ENCODE results near the gene KCTD19. TPM values are rescaled to one million over a fixed set of nuclear protein-coding genes. Genes with fewer than 3 reads are reported as not detected.

The KCTD19 gene
- total RNA-seq, 1 donor from 2014 or later: under 0.01 TPM

DNA sequence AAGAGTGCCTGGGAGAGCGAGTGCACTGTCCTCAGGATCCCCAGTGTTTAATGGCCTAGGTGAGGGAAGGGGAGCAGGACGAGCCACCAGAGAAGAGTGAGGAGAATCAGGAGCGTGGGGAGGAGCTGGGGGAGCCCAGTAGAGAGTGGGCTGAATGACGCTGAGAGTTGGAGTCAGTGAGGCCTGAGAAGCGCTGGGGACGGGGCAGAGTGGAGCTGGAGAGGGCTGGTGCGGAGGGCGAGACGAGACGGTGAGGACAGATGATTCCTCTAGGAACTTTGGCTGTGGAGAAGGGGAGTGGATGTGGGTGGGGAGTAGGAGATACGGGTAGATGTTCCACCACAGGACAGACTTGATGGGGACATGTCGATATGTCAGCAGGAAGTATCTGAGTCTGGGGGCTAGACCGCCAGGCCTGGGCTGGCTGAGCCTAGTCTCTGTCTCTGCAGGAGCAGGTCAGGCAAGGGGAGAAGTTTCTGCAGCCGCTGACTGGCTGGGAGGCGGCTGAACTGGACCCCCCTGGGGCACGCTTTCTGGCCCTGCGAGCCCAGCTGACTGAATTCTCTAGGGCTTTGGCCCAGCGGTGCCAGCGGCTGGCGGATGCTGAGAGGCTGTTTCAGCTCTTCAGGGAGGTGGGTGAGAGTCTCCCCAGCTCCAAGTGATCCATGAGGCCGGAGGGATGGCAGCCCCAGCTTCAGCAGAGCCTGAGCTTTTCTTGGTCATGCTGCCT is 42.5 kb downstream of the KCTD19 start:
- no peak for DNase-seq (ENCODE audit: low read depth in 2 of 2)

DNA sequence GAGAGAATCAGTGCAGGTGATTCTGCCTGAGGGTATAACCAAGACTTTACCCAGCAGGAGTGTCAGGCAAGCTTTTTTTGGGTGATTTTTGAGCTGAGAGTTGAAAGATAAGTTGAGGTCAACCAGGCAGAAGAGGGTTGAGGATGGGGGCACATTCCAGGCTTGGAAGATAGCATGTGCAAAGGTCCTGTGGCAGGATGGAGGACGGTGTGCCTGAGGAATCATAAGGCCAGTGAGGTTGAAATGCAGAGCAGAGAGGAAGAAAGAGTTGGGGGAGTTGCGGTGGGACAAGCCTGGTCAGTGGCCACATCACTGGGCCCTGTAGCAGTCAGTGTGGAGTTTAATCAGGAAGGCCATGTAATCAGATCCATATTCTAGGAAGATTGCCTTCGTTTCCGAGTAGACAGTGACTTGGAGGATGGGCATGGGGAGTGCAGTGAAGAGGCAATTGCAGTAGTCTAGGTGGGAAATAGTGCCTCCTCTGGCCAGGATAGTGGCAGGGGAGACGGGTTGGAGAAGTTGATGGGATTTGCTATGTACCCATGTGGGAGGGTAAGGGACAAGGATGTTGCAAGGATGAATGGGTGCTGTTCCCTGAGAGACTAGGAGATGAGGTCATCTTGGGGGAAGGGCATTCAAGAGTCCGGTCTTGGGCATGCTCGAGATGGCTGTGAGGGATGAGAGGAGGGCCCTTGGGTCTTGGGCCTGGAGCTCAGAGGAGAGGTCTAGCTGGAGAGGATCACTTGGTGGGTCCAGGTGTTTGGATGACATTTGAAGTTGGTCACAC is 43.3 kb downstream of the KCTD19 start:
- DNase-seq (ENCODE audit: low read depth in 2 of 2): no peak

DNA sequence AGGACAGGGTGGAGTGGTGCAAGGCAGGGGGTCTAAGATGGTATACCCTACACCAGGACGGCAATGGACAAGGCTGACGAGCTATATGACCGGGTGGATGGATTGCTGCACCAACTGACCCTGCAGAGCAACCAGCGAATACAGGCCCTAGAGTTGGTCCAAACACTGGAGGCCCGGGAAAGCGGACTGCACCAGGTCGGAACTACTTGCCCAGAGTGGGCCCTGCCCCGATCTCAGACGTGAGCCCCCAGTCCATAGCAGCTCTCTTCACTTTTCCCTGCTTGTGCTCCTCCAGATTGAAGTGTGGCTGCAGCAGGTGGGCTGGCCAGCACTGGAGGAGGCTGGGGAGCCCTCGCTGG is 44.1 kb downstream of the KCTD19 start:
- no peak for DNase-seq (ENCODE audit: low read depth in 2 of 2)

DNA sequence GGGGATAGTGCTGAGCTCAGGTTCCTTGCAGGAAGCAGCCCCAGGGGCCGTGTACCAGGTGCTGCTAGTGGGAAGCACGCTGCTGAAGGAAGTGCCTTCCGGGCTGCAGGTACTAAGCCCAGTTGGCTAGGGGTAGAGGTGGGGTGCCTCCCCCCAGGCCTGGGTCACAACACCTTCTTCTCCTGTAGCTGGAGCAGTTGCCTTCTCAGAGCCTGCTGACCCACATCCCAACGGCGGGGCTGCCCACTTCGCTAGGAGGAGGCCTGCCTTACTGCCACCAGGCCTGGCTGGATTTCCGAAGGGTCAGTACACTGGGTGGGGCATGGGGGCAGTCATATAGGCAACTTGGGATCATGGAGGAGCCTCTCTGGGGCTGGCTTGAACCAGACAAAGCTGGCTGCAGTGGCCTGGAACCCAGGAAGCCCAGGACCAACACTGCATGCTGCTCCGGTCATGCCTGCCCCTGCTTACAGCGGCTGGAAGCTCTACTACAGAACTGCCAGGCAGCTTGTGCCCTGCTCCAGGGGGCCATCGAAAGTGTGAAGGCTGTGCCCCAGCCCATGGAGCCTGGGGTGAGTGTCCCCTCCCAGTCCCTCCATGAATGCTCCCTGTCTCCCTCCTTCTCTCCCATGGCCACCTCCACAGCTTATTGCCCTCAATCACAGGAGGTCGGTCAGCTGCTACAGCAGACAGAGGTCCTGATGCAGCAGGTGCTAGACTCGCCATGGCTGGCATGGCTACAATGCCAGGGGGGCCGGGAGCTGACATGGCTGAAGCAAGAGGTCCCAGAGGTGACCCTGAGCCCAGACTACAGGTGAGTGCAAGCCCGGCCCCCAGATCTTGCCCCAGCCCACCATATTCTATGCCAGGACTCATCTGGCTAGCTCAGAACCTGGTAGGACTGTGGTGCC is 44.8 kb downstream of the KCTD19 start:
- DNase-seq (ENCODE audit: low read depth in 2 of 2): no peak

DNA sequence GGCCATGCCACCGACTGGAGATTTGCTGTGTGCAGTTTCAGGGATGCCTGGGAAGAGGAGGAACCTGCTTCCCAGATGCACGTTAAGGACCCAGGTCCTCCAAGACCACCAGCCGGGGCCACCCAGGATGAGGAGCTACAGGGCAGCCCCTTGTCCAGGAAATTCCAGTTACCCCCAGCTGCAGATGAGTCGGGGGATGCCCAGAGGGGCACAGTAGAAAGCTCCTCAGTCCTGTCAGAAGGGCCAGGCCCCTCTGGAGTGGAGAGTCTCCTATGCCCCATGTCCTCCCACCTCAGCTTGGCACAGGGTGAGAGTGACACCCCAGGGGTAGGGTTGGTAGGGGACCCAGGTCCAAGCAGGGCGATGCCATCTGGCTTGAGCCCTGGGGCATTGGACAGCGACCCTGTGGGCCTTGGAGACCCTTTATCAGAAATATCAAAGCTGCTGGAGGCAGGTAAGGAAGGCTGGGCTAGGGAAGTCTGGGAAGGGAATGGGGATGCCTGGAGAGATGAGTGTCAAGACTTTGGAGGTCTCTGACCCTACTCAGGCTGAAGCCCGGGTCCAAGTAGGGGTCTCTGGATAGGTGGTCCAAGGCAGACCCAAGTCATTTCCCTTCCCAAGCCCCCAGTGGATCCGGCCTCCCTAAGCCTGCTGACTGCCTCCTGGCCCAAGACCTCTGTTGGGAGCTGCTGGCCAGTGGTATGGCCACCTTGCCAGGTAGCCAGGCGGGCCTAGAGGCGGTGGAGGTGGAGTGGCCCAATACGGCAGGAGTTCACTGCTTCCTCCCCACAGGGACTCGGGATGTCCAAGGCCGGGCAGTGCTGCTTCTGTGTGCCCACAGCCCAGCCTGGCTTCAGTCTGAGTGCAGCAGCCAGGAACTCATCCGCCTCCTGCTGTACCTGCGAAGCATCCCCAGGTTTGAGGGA is 46.2 kb downstream of the KCTD19 start:
- DNase-seq (ENCODE audit: low read depth in 2 of 2): no peak

DNA sequence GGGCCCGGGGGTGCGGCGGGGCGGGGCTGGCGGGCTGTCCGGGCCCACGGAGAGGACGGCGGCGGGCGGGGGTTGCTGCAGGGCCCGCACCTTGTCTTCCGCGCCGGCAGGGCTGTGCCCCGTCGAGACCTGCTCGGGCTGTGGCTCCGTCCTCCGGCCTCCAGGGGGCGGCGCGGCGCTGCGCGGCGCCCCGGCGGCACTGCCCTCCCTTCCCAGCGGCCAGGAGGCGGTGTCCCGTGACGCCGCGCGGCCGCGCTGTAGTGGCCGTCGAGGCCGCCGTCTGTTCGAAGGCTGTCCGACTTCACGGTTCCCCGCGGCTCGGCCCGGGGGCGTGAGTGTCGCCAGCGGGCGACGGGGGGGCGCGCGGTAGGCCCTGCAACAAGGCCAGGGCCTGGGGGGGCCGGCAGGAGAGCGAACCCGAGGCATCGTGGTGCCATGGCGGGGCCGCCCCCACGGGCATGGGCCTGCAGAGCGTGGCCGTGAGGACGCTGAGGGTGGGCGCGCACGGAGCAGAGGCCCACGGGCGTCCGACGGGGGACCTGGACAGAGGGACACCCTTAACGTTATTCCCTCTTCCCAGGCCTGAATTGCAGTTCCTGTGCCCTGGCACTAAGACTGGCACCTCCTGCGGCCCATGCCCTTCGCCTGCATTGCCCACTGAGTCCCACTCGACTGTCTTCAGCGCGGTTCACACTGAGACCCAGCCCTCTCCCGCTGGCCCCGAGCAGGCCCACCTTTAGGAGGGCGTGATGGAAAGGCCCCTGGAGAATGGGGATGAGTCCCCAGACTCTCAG is 47.0 kb downstream of the KCTD19 start, which contains the start of gene PLEKHG4:
Gene PLEKHG4 (plus strand): TSS at position 237 of the 794 bp plus-strand sequence. CDS start 513 bp downstream, at position 750.
- DNase-seq (ENCODE audit: low read depth in 2 of 2): peak; percentile 52 to 75

DNA sequence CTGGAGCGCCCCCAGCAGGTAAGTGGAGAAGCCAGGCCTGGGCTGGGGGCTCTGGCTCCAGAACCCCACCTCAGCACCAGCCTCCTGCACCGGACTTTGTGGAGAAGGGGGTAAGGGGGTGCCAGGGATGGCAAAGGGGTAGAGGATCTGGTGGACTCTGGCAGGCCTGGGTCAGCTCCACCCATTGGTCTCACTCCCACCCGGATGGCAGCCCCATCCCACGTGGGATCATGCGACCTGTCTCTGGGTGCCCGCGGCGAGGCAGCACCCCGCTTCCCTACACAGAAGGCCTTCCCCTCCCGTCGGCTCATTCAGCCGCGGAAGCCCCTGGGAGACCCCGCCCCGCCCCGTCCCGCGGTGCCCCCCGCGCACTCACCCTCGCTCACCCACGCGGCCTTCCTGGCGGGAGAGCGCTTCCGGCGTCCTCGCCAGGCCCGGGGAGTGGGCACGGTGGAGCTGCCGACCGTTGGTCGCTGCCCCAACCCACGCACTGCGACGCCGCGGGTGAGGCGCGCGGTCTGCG is 47.7 kb downstream of the KCTD19 start:
- DNase-seq (ENCODE audit: low read depth in 2 of 2): peak in 1 of 2 donors; percentile 28

DNA sequence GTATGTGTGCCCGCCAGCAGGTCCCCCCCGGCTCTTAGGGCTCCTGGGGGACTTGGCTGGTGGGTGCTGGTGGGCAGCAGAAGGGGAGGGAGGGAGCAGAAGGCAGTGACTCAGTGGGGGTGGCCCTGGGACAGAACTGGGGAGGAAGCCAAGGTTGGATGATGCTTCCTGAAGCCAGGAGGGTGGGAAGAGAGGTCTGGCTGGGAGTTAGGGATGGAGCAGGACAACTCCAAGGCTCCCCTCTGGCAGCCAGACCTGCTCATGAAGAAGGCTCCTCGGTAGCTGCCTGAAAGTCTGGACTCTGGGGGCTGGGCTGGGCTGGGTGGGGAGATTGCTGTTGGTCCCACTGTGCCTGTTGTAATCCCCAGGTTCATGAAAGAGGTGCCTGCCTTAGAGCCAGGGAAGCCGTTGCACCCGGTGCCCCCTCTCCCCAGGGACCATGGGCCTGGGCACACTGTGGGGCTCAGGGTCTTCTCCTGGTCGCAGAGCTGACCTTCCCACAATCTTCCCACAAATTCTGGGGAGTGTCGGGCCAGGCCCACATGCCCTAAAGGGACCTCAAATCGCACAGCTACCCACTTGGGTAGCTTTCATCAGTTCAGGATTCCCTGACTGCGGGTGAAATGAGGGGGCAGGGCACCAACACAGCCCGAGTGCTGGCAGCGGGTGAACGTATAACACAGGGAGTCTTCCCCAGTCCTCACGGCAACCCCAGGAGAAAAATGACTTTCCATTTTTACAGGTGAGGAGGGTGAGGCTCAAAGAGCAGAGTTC is 48.4 kb downstream of the KCTD19 start:
- peak in 1 of 2 donors; percentile 71 for DNase-seq (ENCODE audit: low read depth in 2 of 2)

DNA sequence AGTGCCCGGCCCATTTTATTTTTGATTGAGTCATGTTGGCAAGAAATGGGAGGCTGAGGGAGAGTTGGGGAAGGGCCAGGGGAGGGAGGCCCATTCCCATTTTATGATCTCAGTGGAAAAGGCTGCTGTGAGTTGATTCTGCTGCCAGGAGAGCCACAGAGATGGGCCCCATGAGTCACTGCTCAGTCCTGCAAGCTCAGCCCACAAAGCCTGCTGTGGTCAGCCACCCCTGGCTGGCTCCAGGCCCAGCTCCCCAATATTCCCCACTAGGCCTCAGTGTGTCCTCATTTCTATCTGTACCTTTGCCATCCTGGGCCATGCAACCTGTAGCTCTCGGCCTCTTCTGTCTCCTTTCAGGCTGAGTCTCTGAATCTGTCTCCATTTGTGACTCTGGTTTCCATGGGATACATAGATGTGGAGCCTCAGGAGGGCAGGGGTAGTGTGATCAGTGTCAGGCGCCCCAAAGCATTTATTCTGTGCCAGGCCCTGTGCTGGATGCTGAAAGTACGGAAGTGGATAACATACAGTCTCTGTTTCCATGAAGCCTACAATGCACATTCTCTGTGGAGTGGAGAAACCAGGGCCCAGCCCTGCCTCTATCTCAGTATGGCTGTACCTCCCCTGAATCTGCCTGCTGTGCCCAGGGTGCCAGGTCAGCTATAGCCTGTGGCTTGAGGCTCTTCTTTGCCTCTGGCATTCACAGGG is 49.1 kb downstream of the KCTD19 start:
- peak; percentile 66 to 89 for DNase-seq (ENCODE audit: low read depth in 2 of 2)

DNA sequence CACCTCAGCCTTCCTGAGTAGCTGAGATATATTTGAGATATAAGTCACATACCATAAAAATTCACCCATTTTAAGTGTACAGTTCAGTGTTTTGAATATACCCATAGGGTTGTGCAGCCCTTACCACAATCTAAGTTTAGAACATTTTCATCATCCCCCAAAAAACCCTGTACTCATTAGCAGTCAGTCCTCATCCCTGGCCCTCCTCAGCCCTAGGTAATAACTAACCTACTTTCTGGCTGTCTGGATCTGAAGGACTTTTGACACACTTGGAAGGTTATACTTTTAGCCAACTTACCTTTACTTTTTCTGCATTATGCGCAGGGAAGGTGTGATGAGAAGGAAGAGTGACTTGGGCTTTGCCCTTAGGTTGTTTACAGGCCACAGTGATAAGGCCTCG is 51.2 kb downstream of the KCTD19 start:
- no peak for DNase-seq (ENCODE audit: low read depth in 2 of 2)

DNA sequence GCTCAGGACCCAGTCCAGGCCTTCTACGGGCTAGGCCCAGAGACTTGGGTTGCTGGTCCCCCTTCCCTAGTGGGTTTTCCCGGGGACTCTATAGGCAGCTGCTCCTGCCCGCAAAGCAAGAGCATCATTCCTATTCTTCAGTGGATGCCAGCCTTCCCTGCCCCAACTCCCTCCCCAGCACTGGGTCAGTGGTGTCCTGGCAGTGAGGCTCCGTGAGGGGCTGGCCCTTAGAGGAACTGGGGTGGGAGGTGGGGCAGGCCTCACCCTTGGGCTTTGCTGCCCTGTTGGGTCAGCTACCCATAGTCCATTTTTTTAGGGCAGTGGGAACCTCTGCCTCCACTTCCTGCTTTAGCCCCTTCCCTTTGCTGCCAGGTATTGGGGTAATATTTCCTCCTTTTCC is 55.1 kb downstream of the KCTD19 start:
- DNase-seq (ENCODE audit: low read depth in 2 of 2): no peak

DNA sequence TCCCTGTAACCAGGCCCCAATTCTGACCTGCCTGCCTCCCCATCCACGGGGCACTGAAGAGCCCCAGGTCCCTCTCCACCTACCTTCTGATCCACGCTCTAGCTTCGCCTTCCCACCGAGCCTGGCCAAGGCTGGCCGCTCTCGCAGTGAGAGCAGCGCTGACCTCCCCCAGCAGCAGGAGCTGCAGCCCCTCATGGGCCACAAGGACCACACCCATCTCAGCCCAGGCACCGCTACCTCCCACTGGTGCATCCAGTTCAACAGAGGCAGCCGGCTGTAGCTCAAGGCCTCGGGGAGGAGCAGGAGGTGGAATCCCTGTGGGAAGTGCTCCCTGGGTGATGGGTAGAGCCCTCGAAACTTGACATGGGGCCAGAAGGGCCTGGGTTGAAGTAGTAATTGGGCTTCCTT is 55.6 kb downstream of the KCTD19 start:
- no peak for DNase-seq (ENCODE audit: low read depth in 2 of 2)

DNA sequence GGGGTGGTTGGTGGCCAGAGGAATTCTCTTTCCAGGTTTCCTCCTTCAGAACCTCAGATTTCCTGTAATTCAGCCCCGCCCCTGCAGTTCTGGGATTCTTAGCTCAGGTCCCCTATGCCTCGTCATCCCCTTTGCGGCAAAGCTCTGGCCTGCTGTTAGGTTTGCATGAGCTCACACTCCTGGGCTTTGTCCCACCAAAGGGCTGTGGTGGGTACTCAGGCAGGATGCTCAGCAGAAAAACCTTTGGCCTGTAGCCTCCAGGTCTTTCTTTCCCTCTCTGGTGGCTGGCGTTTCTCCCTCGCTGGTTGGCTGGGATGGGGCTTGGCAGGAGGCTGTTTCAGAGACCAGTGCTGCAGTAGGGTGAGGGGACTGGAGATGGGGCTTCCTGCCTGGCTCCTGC is 56.8 kb downstream of the KCTD19 start:
- peak in 1 of 2 donors; percentile 53 for DNase-seq (ENCODE audit: low read depth in 2 of 2)

DNA sequence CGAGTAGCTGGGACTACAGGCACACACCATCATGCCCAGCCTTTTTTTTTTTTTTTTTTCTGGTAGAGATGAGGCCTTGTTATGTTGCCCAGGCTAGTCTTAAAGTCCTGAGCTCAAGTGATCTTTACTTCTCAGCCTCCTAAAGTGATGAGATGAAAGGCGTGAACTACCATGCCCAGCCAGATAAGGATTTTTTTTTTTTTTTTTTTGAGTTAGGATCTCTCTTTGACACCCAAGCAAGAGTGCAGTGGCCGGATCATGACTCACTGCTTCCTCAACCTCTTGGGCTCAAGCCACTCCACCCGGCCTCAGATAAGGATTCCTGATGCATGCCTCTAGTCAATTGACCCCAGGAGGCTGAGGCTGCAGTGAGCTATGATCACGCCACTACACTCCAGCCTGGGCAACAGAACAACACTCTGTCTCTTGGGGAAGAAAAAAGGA is 58.4 kb downstream of the KCTD19 start:
- peak in 1 of 2 donors; percentile 85 for DNase-seq (ENCODE audit: low read depth in 2 of 2)

DNA sequence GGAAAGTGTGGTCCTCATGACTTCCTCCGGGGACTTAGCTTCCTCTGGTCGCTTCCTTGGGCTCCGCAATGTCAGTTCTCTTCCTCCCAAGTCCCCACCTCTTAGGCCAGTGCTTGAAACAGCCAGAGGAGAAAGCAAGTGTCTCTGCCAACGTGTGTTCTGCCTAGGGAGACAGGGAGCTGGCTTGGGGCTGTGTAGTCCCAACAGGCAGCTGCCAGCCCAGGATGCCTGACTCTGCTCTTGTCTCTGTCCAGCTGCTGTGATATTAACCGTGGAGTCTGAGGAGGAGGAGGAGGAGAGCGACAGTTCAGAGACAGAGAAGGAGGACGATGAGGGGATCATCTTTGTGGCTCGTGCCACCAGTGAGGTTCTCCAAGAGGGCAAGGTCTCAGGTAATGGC is 60.7 kb downstream of the KCTD19 start:
- DNase-seq (ENCODE audit: low read depth in 2 of 2): no peak

DNA sequence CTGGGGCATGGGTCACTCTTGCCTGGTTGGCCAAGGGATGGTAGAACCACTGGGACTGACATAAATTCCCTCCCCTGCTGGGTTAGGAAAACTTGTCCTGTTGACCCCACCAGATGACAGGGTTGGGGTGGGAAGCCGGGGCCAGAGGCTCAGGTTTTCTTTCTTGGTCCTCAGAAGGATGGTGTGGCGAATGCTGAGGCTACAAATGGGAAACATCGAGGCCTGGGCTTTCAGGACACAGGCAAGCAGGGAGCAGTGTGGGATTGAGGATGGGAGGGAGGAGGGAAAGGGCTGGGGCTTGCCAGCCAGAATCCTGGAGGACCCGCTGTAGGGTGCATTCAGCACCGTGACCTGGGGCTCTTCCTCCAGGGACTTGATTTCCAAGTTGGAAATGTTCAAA is 61.7 kb downstream of the KCTD19 start:
- no peak for DNase-seq (ENCODE audit: low read depth in 2 of 2)

DNA sequence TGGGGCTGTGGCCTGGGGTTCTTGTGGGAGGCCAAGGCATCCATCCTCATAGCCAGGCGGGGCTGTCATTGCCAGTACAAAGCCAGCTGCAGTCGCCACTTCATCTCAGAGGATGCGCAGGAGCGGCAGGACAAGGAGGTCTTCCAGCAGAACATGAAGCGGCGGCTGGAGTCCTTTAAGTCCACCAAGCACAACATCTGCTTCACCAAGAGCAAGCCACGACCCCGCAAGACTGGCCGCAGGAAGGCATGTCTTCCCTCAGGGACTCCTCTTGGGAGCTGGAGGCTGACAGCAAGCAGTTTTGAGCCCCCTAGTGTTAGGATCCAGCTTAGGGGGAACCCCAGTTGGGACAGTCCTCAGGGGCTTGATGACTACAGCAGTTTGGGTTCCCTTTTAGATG is 62.3 kb downstream of the KCTD19 start:
- no peak for DNase-seq (ENCODE audit: low read depth in 2 of 2)

DNA sequence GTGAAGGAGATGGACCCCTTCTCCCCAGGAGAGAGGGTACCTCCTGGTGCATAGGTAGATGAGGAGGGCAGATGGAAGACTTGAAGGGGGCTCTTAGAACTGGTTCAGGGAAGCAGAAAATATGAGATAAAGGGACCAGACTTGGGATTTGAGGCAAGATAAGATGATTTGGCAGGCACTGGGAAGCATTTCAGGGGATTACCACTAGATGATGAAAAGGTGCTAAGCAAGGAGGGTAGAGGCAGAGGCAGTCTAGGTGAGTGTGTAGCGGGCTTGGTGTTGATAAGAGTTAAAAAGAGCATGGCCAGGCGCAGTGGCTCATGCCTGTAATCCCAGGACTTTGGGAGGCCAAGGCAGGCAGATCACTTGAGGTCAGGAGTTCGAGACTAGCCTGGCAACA is 63.3 kb downstream of the KCTD19 start:
- no peak for DNase-seq (ENCODE audit: low read depth in 2 of 2)

Measured in dermis microvascular lymphatic vessel endothelial cell (primary cell).